ENCODE results near the gene BTBD2.

DNA sequence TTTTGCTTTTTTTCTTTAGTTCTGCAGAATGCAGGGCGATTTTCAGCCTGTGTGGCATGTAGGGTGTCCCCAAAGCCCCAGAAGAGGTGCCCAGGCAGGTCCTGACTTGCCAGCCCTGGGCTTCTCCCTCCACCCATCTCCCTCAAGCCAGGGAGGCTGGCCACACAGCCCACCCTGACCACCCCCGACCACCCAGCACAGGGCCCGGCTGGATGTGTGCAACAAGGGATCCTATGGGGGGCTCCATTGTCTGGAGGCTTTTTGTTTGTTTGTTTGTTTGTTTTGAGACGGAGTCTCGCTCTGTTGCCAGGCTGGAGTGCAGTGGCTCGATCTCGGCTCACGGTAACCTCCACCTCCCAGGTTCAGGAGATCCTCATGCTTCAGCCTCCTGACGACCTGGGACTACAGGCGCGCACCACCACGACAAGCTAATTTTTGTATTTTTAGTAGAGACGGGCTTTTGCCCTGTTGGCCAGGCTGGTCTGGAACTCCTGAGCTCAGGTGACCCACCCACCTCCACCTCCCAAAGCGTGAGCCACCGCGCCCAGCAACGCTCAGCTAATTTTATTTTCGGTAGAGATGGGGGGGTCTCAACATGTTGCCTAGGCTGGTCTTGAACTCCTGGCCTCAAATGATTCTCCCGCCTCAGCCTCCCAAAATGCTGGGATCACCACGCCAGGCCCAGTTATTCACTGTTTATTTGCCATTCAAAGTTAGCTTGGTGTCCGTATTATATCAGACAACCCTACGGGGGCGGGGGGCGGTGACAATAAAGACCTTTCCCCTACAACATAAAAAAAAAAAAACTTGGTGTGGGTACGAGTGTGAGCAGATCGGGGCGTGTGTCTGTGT, 43.3 kb upstream of the BTBD2 start:
- TF ChIP-seq, protein P1, sequence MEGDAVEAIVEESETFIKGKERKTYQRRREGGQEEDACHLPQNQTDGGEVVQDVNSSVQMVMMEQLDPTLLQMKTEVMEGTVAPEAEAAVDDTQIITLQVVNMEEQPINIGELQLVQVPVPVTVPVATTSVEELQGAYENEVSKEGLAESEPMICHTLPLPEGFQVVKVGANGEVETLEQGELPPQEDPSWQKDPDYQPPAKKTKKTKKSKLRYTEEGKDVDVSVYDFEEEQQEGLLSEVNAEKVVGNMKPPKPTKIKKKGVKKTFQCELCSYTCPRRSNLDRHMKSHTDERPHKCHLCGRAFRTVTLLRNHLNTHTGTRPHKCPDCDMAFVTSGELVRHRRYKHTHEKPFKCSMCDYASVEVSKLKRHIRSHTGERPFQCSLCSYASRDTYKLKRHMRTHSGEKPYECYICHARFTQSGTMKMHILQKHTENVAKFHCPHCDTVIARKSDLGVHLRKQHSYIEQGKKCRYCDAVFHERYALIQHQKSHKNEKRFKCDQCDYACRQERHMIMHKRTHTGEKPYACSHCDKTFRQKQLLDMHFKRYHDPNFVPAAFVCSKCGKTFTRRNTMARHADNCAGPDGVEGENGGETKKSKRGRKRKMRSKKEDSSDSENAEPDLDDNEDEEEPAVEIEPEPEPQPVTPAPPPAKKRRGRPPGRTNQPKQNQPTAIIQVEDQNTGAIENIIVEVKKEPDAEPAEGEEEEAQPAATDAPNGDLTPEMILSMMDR (IDR thresholded peaks at IDR 0.05; ENCODE audit: low read length) = no peak
- TF ChIP-seq EZH2 (optimal IDR thresholded peaks at IDR 0.05; ENCODE audit: low read depth, low read length) = no peak

Measured in MM.1S (cell line).